HG03135 (cell line): ENCODE data around the gene NFIB.

ENCODE experiments used
- ATAC-seq: cut with Tn5 transposase; IDR thresholded peaks from one replicate; pipeline ENCODE4 v1.9.1; 2021; ENCODE audit warnings: mild to moderate bottlenecking, moderate library complexity; ENCODE audit not compliant: unreplicated experiment

Gene NFIB

DNA sequence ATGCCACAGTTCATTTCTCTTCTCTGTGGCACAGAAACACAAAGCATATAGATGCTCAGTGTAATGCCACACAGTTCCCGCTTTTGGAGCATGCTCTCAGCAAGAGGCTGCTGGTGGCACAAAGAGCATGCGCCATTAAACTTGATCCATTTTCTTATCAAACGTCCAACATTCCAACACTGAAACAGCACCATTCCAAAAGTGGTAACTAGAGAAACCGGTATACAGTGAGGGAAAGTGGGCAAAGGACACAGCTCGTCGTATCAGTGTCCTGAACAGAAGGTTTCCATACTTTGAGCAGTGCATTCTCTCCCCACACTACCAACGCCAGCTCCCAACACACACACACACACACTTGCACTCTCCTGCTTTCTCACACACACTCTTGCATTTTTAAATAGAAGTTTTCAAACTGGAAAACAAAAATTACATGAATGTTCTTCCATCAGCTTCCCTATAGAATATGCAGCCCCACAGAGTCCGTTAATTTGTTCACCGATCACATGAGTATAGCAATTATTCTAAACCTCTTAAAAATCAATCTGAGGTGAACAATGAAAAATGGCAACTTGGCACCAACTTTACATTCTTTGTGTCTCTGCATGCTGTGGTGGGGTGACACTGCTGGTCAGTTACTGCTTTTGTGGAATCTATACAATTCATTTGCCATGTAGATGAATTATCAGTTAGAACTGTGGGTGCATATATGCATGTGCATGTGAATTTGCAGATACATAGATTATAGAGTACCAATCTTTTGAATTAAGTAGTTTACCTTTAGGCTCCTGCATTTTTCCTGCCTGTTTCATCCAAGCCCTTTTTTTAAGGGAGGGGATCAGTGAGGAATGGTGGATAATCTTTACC is 5.7 kb downstream of the NFIB start:
- ATAC-seq, result no peak

DNA sequence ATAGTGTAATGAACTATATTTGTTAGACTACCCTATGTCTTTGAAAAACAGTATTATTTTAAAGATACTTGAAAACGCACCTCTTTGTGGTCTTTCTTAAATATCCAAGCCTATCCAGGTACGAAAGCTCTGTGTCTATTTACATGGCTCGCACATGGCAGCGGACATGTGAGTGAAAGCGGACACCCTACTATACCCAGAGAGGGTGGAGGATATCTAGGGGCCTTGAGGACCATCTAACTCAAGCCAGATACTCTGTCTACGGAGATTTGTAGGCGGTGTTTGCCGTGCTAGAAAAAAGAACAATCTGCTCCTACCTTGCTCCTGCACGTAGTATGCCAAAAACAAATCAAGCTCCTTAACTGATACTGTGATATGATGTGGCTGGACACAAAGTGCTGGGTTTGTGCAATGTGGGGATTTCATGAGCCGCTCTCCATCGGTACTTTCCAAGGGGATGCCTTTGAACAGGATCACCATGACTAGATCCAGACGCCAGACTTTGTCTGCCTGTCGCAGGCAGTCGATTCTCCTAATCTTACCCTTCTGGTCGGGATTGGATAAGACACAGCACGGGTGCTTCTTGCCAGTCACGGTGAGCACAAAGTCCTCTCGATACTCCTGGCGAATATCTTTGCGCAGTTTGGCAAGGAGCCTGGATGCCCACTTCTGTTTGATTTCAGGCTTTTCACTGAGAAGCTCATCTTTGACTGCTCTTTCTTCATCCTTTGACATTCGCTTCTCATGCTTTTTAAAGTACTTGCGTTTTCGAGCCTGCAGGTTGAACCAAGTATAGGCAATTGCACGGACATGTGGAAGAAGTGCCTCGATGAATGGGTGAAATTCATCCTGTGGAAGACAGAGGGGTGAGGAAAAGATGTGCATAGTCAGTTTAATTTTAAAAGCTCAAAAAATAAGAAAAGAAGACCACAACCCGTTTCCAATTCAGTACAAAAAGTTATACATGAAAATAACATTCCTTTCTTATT is 7.0 kb downstream of the NFIB start:
- ATAC-seq, result no peak

DNA sequence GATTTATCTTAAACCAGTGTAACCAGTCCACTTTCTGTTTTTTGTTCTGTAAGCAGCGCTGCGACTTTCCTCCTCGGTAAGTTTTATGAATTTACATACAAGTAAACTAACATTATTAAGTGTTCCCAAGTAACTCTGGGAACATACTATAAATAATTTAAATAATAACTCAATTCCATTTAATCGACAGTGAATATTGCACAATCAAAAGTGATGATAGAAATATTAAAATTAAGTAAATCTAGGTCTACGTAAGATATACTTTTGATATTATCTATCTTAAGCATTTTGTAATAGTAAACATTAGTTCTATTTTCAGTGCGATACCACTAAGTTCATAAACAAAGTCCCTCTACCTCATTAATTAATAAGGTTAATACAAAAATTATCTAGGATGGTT is 7.8 kb downstream of the NFIB start:
- no peak for ATAC-seq

DNA sequence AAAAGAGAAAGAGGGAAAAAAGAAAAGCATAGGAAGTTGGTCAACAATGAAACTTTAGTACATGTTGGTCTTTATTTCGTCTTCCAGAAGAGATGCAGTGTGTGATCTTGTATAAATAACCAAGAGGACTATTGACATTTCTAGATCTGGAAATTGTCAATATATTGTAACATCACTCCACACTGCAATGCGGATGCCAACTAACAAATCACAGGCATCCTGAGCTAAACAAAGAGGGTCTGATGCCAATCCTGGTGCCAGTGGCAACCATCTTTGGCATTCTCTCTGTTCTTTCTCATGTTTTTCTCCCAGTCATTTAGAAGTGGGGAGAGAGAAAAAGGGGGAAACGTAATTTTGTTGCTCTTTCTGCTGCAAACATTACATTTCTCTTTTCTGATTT is 9.7 kb downstream of the NFIB start:
- ATAC-seq, result no peak

DNA sequence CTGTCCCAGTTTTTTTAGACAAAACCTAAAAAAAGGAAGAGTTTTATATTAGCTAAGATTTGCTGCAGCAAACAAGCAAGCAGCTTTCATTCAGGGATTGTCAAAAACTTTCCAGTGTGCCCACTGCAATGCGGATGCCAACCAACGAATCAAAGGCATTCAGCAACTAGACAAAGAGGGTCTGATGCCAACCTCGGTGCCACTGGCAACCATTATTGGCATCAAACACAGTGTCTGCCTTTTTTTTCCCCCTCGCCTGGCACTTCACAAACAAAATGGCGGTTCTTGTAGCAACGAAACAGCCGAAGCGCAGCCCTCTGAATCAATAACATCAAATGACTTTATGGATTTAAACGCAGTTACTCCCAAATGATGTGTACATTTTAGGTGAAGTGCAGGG is 10.4 kb downstream of the NFIB start:
- no peak for ATAC-seq

DNA sequence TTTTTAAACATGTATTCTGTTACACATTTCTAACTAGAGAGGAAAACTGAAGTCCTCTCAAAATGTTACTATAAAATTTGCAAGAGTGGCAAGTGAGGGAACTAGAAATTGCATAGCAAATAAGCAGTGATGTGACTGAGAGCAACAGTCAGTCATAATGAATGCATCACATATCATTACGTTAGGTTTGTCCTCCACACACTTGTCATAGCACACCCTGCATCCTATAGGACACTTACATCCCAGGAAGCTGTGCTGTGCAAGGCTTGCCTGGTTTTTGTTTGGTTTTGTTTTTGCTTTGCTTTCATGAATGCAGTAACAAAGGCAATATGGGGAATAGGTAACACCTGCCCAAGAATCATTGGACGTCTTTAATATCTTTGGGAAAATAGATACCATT is 10.8 kb downstream of the NFIB start:
- ATAC-seq, result no peak

DNA sequence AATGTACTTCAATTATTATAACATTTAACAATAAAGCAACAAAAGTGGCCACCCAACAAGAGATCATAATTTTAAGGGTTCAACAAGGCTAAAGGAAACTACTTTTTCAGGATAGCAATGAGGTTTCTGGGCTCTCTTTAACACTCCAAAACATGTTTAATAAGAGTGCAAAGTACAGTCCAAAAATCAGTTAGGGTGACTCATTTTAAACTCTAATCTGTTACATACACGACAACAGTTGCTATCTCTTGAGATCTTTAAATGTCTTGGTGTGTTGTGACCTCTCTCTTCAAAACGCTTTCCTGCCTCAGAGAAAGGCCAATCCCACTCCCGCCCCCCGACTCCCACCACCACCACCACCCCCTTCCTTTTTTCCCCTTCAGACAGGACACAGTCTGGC is 11.5 kb downstream of the NFIB start:
- ATAC-seq, result no peak

DNA sequence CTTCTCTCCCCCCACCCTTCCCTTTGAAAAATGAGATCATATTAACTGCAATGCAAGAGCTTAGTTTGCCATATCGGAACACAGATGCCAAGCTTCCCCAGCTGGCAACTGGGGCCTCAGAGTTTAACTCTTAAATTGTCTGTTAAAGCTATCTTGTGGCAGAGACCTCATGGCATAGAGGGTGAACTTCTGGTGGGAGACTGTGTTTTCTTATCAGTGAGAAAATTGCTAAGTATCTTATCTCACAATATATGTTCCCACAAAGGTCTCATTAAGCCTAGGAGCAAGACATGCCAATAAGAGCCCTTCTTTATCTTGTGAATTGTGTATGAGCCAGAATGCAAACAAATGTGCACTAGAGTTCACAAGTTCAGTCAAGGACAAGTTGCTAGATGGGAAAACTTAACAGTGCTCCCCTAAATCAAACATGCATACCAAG is 12.3 kb downstream of the NFIB start:
- no peak for ATAC-seq

DNA sequence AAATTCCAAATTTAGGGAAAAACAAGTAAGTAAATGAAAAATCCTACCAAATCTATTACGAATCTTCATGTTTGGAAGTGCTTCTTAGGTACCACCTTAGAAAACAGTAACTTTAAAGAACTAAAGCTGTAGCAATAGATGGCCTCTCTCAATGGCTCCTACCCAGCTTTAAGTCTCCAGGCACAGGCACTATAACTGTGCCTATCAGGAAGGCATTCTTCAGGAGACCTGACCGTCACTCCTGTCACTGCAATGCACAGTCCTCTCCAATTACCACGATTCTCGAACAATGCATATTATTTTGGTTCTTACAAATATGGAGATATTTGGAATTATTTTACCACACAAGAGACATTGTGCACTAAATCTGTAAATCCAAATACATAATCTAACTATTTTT is 12.9 kb downstream of the NFIB start:
- ATAC-seq, result no peak

DNA sequence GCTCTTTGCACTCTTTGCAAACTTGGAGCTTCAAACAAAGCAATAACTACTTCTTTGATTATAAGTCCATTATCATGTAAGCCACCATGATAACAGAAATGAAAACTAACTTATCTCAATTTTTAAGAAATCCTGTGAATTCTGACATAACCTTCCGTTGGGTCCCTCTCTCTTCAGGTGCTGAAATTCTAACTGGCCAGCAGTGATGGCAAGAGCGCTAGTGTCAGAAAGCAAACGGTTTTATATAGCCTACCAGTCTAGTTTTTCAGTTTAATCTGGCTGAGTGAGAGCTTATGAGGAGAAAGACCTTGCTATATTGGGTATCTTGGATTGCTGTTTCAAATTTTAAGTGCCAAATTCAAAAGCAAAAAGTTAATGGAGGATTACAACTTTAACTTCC is 13.4 kb downstream of the NFIB start:
- no peak for ATAC-seq

DNA sequence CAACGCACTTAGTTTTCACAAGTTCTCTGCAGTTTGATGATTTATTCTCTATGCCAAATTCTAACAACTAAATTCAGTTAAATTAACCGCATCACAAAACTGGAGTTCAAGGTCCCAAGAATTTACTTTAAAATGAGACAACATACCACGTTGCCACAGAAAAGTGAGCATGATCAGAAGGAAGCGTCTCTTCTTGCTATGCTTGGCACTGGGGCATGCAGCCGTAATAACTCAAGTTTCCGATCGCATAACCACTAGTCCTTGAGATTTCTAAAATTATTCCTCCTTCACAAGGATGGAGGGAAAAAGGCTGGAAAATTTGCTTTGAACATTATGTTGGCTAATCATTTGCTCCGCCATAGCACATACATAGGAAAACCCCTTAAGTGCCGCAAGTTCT is 13.9 kb downstream of the NFIB start:
- ATAC-seq, result no peak

DNA sequence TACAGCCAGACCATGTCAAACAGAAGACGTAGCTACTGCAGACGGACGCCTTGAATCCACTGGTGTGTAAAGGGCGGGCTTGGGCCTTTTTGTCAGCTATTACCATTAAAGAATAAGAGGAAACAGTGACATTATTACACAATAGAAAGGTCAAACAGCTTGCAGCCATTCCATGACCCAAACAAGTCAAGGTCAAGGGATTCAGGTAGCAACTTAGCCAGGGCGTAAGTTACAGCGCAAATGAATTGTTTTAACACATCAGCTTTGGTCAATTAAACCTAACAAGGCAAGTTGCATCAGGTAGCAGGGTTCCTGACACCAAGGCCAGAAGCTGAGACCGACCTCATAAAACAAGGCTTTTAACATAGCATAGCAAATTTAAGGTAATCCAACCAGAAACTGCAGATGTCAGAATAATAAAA is 15.3 kb downstream of the NFIB start:
- no peak for ATAC-seq

DNA sequence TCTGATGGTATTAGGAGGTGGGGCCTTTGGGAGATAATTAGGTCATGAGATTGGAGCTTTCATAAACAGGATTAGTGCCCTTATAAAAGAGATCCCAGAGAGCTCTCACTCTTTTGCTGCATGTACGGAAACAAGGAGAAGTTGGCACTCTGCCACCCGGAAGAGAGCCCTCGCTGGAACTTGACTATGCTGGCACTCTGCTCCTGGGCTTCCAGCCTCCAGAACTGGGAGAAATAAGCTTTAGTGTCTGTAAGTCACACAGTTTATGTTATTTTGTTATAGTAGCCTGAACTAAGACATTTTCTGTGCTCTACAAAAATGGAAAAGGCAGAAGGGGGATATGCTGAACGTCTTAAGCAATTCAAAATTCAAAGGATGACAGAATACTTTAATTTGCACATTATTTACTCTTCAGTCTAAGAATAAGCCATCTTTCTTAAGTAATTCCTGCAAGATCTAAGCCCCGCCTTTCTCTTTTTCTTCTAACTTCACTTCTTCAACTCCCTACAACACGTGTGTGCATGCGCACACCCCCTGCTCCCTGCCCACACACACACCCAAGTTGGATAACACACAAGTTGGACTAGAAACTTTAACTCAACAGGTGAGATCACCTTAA is 17.3 kb downstream of the NFIB start:
- ATAC-seq, result no peak

DNA sequence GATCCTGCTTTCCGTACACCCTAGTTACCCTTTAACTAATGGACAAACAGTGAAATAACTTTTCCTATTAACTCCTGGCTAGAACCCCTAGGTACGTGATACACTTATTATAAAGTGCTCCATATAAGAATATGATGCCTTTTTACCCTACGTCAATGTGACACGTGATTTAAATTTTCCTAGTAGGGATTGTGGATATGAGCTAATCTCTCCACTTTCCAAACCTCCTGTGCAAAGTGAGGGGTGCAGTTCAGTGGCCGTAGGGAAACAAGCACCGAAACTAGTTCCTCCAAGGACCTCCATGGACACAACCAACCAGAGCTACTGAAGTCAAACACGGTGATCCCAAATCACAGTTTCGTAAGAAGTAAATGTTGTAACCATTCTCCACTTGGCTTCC is 19.3 kb downstream of the NFIB start:
- no peak for ATAC-seq

DNA sequence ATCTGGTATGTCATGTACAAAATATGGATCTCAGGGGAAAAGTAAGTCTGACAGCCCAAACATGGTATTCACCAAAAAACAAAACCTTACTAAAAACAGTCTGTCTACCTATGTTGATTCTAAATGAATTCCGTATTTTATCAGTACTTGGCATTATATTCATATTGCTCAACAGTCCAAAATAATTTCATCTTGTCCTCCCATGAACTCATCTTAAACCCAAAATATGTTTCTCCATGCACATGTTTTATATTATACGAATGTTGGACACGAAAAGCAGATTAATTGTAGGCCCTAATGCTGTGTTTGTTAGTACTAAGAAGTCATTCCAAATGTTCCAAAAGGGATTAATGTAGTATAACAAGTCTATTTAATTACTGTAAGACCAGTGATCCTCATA is 20.1 kb downstream of the NFIB start:
- ATAC-seq, result no peak

DNA sequence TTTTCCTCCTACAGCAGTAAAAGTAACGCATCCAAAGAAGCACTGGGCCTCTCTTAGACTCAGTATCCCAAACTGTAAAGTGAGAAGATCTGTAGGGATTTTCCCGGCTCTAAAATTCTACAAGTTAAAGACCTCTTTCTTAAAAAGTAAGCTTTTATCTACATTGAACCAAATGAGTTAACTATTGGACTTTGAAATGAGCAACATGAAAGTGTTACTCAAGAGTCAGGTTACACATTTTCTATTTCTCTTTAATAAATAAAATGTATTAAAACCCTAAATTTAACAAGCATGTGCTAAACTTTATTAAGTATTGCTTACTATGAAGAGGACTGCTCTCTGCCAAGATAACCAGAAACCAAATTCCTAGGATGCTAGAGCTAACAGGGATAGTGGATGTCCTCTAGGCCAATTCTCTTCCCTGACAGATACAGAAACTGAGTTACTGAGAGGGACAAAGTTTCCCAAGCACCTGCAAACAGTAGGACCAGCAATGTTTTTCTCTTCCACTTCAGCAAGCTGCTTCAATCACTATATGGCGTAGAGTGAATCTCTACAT is 21.7 kb downstream of the NFIB start:
- ATAC-seq, result no peak

DNA sequence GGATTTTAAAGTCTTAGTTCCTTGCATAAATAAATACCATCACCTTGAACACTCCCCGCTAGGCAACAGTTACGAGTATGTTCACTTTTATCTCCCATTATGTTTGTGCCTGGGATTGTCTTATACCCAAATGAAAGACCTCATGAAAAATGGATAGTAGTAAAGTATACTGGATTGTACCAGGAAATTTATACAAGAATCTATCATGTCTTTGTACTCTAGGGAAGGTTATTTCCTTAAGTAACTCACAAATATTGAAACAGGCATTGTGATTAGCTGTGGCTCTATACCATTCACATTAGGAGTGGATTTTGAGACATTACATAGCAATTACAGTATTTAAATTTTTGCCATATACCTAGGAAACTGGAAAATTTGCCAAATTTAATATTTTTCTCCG is 24.0 kb downstream of the NFIB start:
- no peak for ATAC-seq

DNA sequence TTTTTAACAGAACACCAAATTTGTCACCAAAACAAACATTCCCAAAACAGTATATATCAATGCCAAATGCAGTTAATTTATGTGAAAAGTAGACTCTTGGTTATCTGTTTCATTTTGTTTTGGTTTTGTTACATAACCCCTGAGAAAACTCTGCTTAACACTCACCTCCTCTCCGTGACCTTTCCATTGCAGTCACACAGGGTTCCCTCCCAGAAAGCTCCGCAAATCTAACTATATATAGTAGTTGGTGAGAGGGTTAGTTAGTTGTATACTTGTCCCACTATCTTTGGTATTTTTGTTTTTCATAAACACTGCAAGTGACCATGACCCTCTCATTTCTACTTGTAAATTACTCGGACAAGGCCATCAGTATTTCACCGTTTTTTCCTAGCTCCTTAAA is 25.5 kb downstream of the NFIB start:
- no peak for ATAC-seq

DNA sequence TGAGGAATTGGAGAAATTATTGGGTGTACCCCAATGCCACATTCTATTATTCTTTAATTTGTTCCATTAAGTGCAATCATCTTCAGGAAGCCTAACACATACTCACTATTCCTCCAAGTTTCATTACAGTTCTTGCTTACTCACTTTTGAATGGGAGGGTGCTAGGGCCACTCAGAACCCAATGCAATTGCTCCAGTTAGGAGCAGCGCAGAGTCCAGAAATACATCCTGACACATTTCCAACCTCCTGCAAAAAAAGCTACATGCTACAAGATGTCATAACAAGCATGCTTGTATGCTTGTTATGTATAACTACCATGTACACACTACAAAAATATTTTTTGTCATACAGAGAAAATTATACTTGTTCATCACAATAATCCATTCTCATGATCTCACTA is 27.8 kb downstream of the NFIB start:
- no peak for ATAC-seq

DNA sequence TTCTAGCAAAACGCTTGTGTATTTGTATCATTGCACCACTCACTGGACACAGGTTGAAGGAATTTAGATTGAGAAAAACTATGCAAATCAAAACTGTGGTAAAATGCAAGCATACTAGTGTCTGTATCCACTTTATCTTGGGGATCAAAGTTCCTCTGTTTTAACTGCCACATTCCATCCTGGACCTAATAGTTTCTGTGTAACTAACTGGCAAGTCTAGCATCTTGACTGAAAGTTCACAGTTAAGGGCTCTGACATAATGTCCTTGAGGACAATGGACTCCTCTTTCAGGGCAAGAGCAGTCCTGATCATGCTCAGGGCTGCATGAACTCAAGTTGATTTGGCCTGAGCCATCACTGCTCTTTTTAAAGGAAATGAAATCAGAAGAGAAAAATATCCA is 30.7 kb downstream of the NFIB start:
- ATAC-seq, result no peak

DNA sequence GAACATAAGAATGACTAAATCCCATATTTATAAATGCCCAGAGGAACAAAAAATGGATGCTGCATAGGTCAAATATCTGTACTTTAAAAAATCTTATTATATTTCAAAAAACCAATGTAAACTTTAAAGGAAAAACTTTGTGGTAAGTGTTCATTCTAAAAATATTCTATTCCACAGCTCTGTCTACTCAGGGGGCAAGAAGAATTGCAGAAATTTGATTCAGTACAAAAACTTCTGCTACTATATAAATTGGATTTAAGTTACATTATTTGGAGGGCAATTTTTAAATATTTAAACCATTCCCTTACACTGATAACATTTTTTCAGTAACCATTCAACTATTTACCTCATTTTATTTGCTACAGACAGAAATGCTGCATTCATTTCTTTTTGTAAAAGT is 32.1 kb downstream of the NFIB start:
- ATAC-seq, result no peak
